ENCODE results near the gene KCND1. TPM values are rescaled to one million over a fixed set of nuclear protein-coding genes. Genes with fewer than 3 reads are reported as not detected.

KCND1 gene
- polyA plus RNA-seq, 1 donor from 2014 or later, result 3.7 TPM

DNA sequence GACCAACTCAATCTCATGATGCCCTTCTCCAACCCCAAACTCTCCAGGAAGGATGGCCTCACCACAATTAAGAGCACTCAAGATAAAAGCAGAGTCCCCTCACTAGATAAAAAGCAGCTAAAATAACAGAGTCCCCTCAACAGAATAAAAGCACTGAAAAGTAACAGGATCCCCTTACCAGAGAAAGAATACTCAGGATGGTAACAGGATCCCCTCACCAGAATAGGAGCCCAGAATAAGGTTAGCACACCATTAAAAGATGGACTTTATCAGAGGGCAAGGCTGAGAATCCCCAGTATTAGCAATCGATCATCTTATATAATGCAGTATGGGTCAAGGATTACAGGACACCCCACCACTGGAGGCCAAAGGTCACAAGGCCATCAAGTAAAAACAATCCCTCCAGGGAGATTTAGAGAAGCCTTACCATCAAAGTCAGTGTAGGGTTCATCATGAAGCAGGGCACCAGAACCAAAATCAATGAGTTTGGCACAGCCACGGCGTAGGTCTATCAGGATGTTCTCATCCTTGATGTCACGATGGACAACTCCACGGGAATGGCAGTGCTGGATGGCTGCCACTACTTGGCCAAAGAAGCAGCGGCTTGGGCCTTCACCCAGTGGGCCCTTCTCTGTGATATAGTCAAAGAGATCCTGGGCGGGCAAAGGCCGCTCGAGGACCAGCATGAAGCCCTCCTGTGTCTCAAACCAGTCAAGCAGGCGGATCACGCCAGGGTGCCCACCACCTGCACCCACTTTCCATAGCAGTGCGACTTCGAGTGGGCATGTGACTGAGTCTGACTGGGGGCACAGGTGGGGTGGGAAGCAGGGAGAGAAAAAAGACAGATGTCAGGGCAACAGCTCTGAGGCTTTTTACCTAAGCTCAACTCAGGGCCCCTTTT, 56.8 kb downstream of the KCND1 start:
- H3K9ac ChIP-seq (ENCODE audit: low read length), result no peak overlapping the region
- H4K20me1 ChIP-seq (ENCODE audit: insufficient read depth), result no peaks in the 10 kb centered on the region
- H3K36me3 ChIP-seq (ENCODE audit: insufficient read depth, low read length), result no peaks in the 10 kb centered on the region
- H3K4me2 ChIP-seq (ENCODE audit: low read length), result no peak overlapping the region
- H3K4me3 ChIP-seq (ENCODE audit: low read length), result no peak overlapping the region
- H3F3A ChIP-seq (ENCODE audit: insufficient read depth, low read length, poor library complexity, severe bottlenecking), result no peaks in the 10 kb centered on the region
- H2AFZ ChIP-seq (ENCODE audit: low read depth, low read length), result no peak overlapping the region
- H3K27me3 ChIP-seq (ENCODE audit: insufficient read depth, low read depth, low read length), result no peaks in the 10 kb centered on the region
- TF ChIP-seq RAD21 (conservative IDR thresholded peaks at IDR 0.05) (no peak), EP300 (conservative IDR thresholded peaks at IDR 0.05; ENCODE audit: poor library complexity, severe bottlenecking) (no peak), EZH2 (IDR thresholded peaks at IDR 0.05; ENCODE audit: borderline replicate concordance, insufficient read depth, low read length, poor library complexity, severe bottlenecking) (no peak), SMC3 (conservative IDR thresholded peaks at IDR 0.05; ENCODE audit: poor library complexity) (no peak), TAF1 (IDR thresholded peaks at IDR 0.05; ENCODE audit: low read depth) (no peak), MXI1 (conservative IDR thresholded peaks at IDR 0.05; ENCODE audit: poor library complexity, severe bottlenecking) (no peak), POLR2AphosphoS5 (IDR thresholded peaks at IDR 0.05) (no peak)
- TF ChIP-seq, protein P1, sequence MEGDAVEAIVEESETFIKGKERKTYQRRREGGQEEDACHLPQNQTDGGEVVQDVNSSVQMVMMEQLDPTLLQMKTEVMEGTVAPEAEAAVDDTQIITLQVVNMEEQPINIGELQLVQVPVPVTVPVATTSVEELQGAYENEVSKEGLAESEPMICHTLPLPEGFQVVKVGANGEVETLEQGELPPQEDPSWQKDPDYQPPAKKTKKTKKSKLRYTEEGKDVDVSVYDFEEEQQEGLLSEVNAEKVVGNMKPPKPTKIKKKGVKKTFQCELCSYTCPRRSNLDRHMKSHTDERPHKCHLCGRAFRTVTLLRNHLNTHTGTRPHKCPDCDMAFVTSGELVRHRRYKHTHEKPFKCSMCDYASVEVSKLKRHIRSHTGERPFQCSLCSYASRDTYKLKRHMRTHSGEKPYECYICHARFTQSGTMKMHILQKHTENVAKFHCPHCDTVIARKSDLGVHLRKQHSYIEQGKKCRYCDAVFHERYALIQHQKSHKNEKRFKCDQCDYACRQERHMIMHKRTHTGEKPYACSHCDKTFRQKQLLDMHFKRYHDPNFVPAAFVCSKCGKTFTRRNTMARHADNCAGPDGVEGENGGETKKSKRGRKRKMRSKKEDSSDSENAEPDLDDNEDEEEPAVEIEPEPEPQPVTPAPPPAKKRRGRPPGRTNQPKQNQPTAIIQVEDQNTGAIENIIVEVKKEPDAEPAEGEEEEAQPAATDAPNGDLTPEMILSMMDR (IDR thresholded peaks at IDR 0.05; ENCODE audit: poor library complexity, severe bottlenecking), result no peak
- TF ChIP-seq, protein P2, sequence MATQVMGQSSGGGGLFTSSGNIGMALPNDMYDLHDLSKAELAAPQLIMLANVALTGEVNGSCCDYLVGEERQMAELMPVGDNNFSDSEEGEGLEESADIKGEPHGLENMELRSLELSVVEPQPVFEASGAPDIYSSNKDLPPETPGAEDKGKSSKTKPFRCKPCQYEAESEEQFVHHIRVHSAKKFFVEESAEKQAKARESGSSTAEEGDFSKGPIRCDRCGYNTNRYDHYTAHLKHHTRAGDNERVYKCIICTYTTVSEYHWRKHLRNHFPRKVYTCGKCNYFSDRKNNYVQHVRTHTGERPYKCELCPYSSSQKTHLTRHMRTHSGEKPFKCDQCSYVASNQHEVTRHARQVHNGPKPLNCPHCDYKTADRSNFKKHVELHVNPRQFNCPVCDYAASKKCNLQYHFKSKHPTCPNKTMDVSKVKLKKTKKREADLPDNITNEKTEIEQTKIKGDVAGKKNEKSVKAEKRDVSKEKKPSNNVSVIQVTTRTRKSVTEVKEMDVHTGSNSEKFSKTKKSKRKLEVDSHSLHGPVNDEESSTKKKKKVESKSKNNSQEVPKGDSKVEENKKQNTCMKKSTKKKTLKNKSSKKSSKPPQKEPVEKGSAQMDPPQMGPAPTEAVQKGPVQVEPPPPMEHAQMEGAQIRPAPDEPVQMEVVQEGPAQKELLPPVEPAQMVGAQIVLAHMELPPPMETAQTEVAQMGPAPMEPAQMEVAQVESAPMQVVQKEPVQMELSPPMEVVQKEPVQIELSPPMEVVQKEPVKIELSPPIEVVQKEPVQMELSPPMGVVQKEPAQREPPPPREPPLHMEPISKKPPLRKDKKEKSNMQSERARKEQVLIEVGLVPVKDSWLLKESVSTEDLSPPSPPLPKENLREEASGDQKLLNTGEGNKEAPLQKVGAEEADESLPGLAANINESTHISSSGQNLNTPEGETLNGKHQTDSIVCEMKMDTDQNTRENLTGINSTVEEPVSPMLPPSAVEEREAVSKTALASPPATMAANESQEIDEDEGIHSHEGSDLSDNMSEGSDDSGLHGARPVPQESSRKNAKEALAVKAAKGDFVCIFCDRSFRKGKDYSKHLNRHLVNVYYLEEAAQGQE (IDR thresholded peaks at IDR 0.05; ENCODE audit: borderline replicate concordance), result no peak
- H3K9me3 ChIP-seq (ENCODE audit: low read length), result no peaks in the 10 kb centered on the region
- H3K9me2 ChIP-seq (ENCODE audit: insufficient read depth, low read length), result no peaks in the 10 kb centered on the region
- H3K79me2 ChIP-seq (replicated peaks; ENCODE audit: insufficient read depth, low read length), result peaks cover 9% of the 10 kb centered on the region
- H3K27ac ChIP-seq (ENCODE audit: low read length), result no peak overlapping the region

DNA sequence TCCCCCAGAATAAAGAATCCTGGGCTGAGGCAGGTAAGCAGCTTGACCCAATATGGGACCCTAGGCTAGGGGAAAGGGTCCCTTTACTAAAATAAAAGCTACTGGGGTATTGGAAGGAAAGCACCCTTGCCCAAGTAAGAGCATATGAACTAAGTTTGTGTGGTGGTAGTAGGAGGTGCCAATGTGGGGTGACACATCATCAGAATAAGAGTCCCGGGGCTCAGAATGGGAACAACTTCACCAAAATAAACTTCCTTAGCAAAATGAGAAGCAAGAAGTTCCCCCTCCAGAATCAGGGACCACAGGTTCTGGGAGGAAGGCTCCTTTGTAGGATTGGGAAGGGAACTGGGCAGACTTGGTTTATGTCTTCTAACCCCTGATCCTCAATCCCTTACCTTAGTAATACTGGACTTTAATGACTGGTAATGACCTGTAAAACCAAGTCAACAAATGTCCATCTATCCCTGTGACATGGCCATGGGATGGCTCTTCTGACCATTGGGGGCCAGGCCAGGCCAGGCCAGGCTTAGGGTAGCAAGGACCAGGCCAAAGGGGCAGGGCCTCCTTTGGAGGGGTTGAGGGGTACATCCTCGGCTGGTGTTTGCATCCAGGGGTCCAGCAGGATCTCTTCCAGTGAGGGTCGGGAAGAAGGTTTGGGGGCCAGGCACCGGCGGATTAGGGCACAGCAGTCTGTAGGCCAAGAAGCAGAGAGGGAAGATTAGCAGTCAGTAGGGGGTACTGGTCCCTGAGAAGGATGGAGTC, 57.9 kb downstream of the KCND1 start:
- Histone ChIP-seq H3K27me3 (ENCODE audit: insufficient read depth, low read depth, low read length) (no peaks in the 10 kb centered on the region), H3K9ac (ENCODE audit: low read length) (no peak overlapping the region), H3K27ac (ENCODE audit: low read length) (no peak overlapping the region), H3K4me2 (ENCODE audit: low read length) (no peak overlapping the region), H3K4me3 (ENCODE audit: low read length) (no peak overlapping the region), H3K79me2 (replicated peaks; ENCODE audit: insufficient read depth, low read length) (peaks cover 9% of the 10 kb centered on the region), H3K9me2 (ENCODE audit: insufficient read depth, low read length) (no peaks in the 10 kb centered on the region), H3F3A (ENCODE audit: insufficient read depth, low read length, poor library complexity, severe bottlenecking) (no peaks in the 10 kb centered on the region), H4K20me1 (ENCODE audit: insufficient read depth) (no peaks in the 10 kb centered on the region), H3K9me3 (ENCODE audit: low read length) (no peaks in the 10 kb centered on the region), H2AFZ (ENCODE audit: low read depth, low read length) (no peak overlapping the region), H3K36me3 (ENCODE audit: insufficient read depth, low read length) (no peaks in the 10 kb centered on the region)
- TF ChIP-seq MXI1 (conservative IDR thresholded peaks at IDR 0.05; ENCODE audit: poor library complexity, severe bottlenecking) (no peak), EZH2 (IDR thresholded peaks at IDR 0.05; ENCODE audit: borderline replicate concordance, insufficient read depth, low read length, poor library complexity, severe bottlenecking) (no peak), TAF1 (IDR thresholded peaks at IDR 0.05; ENCODE audit: low read depth) (no peak), SMC3 (conservative IDR thresholded peaks at IDR 0.05; ENCODE audit: poor library complexity) (no peak), POLR2AphosphoS5 (IDR thresholded peaks at IDR 0.05) (no peak), EP300 (conservative IDR thresholded peaks at IDR 0.05; ENCODE audit: poor library complexity, severe bottlenecking) (no peak), RAD21 (conservative IDR thresholded peaks at IDR 0.05) (no peak)
- TF ChIP-seq, protein P2 (IDR thresholded peaks at IDR 0.05; ENCODE audit: borderline replicate concordance), result no peak
- TF ChIP-seq, protein P1 (IDR thresholded peaks at IDR 0.05; ENCODE audit: poor library complexity, severe bottlenecking), result no peak
